SU-DHL-6 (cell line): ENCODE measurements around the gene RNU5D-1.

ENCODE experiments used
- H2AFZ ChIP-seq: fragments of 200-600 bp; sonication (generic); 2 replicates; pipeline ENCODE4 v1.6.1; 2014; ENCODE audit warnings: low read depth, mild to moderate bottlenecking, moderate library complexity, mixed read lengths, antibody characterized with exemption, low read length; ENCODE audit not compliant: severe bottlenecking
- H3F3A ChIP-seq: fragments of 200-600 bp; shearing (Covaris generic); 2 replicates; pipeline ENCODE4 v1.6.0; 2016; ENCODE audit warnings: antibody characterized with exemption, mild to moderate bottlenecking; ENCODE audit not compliant: insufficient read depth
- H3K27ac ChIP-seq: fragments of 200-600 bp; sonication (generic); 2 replicates; pipeline ENCODE4 v1.5.1; 2016; ENCODE audit warnings: low read depth, mild to moderate bottlenecking, low read length, moderate library complexity, mixed read lengths
- H3K27me3 ChIP-seq: fragments of 200-600 bp; sonication (generic), shearing (Covaris generic); 2 replicates; pipeline ENCODE4 v1.6.0; 2014; ENCODE audit warnings: mild to moderate bottlenecking, low read length
- H3K36me3 ChIP-seq: fragments of 200-600 bp; sonication (generic); 2 replicates; pipeline ENCODE4 v1.6.1; 2014; ENCODE audit warnings: mild to moderate bottlenecking, low read length, mixed read lengths
- H3K4me2 ChIP-seq: fragments of 300-600, 200-600 bp; shearing (Covaris generic), sonication (generic); 2 replicates; pipeline ENCODE4 v1.6.0; 2014; ENCODE audit warnings: low read length, low read depth, mild to moderate bottlenecking; ENCODE audit not compliant: poor library complexity, severe bottlenecking
- H3K4me3 ChIP-seq: fragments of 200-600 bp; sonication (generic); 2 replicates; pipeline ENCODE4 v1.5.1; 2014; ENCODE audit warnings: antibody characterized with exemption, low read length, mild to moderate bottlenecking, mixed read lengths; ENCODE audit not compliant: insufficient read depth, poor library complexity, severe bottlenecking
- H3K79me2 ChIP-seq: fragments of 200-600 bp; sonication (generic); 2 replicates; pipeline ENCODE4 v1.6.1; 2014; ENCODE audit warnings: mild to moderate bottlenecking, low read length, moderate library complexity; ENCODE audit not compliant: insufficient read depth
- H3K9ac ChIP-seq: fragments of 200-600 bp; sonication (generic); 2 replicates; pipeline ENCODE4 v1.7.0; 2014; ENCODE audit warnings: mild to moderate bottlenecking, low read length
- H3K9me2 ChIP-seq: fragments of 200-600 bp; sonication (generic); replicated peaks from 2 replicates; pipeline ENCODE4 v1.6.1; 2014; ENCODE audit warnings: low read length; ENCODE audit not compliant: insufficient read depth
- H3K9me3 ChIP-seq: fragments of 200-600 bp; sonication (generic); 2 replicates; pipeline ENCODE4 v1.6.1; 2014; ENCODE audit warnings: low read length, mixed read lengths; ENCODE audit not compliant: insufficient read depth
- H4K20me1 ChIP-seq: fragments of 200-600 bp; sonication (generic); 2 replicates; pipeline ENCODE4 v1.6.1; 2014; ENCODE audit warnings: low read depth, mild to moderate bottlenecking, antibody characterized with exemption, low read length, moderate library complexity, mixed read lengths
- CTCF ChIP-seq: fragments of 200-600 bp; sonication (generic); IDR thresholded peaks from one replicate; pipeline ENCODE4 v1.5.1; 2017; ENCODE audit warnings: antibody characterized with exemption, mild to moderate bottlenecking, low read length, moderate library complexity; ENCODE audit not compliant: insufficient read depth, poor library complexity, severe bottlenecking
- EZH2phosphoT487 ChIP-seq: fragments of 200-600 bp; sonication (generic), shearing (Covaris generic); conservative IDR thresholded peaks from 2 replicates; pipeline ENCODE4 v1.6.1; 2018; ENCODE audit warnings: mild to moderate bottlenecking, antibody characterized with exemption, low read length, moderate library complexity, mixed read lengths

The RNU5D-1 gene

GRCh38 chr1:44723496-44724295 lies 7.3 kb downstream of the RNU5D-1 start:
- Histone ChIP-seq H3K4me3 (no peak overlapping the region), H3K79me2 (no peaks in the 10 kb centered on the region), H3K36me3 (no peaks in the 10 kb centered on the region), H4K20me1 (no peaks in the 10 kb centered on the region), H3K9me3 (no peaks in the 10 kb centered on the region), H3K27ac (peak overlapping the region; percentile 98), H3F3A (peaks cover 30% of the 10 kb centered on the region), H3K9ac (peak overlapping the region; percentile 46), H3K4me2 (peak overlapping the region; percentile 84), H3K9me2 (no peaks in the 10 kb centered on the region), H2AFZ (peak overlapping the region; percentile 79), H3K27me3 (no peaks in the 10 kb centered on the region)
- TF ChIP-seq CTCF, result no peak

GRCh38 chr1:44723064-44723463 lies 7.9 kb downstream of the RNU5D-1 start:
- no peak overlapping the region for H3K4me3 ChIP-seq
- H3F3A ChIP-seq, result peaks cover 30% of the 10 kb centered on the region
- H2AFZ ChIP-seq, result peak overlapping the region; percentile 79
- H3K9me2 ChIP-seq, result no peaks in the 10 kb centered on the region
- H3K79me2 ChIP-seq, result no peaks in the 10 kb centered on the region
- no peaks in the 10 kb centered on the region for H3K27me3 ChIP-seq
- TF ChIP-seq EZH2phosphoT487, result no peak
- TF ChIP-seq CTCF, result no peak
- H3K27ac ChIP-seq, result peak overlapping the region; percentile 98
- H3K36me3 ChIP-seq, result no peaks in the 10 kb centered on the region
- peak overlapping the region; percentile 46 for H3K9ac ChIP-seq
- H4K20me1 ChIP-seq, result no peaks in the 10 kb centered on the region
- no peaks in the 10 kb centered on the region for H3K9me3 ChIP-seq
- peak overlapping the region; percentile 84 for H3K4me2 ChIP-seq

- H3K9ac ChIP-seq, result peak overlapping the region; percentile 46
- H3K4me3 ChIP-seq, result no peak overlapping the region
- no peak overlapping the region for H2AFZ ChIP-seq
- peak overlapping the region; percentile 98 for H3K27ac ChIP-seq
- H3K4me2 ChIP-seq, result peak overlapping the region; percentile 84
- no peaks in the 10 kb centered on the region for H3K36me3 ChIP-seq
- H4K20me1 ChIP-seq, result no peaks in the 10 kb centered on the region
- H3F3A ChIP-seq, result peaks cover 30% of the 10 kb centered on the region
- no peaks in the 10 kb centered on the region for H3K9me3 ChIP-seq
- TF ChIP-seq EZH2phosphoT487 (no peak), CTCF (no peak)
- H3K79me2 ChIP-seq, result no peaks in the 10 kb centered on the region
- no peaks in the 10 kb centered on the region for H3K27me3 ChIP-seq
- H3K9me2 ChIP-seq, result no peaks in the 10 kb centered on the region
These were observed 9.2 kb downstream of the RNU5D-1 start for GRCh38 chr1:44721485-44722361.
